Activated CD4-positive, alpha-beta T cell treated with anti-CD3 and anti-CD28 coated beads, Interleukin-2, Interleukin-6, amounts not matched to agents 100 ng/mL and 50 ng/mL, durations not matched to agents 16 hours and 8 hours (primary cell): ENCODE results near the gene MARK3.

Experiments
- DNase-seq: peaks from one replicate; pipeline ENCODE4 v3.0.0-alpha.2; 2020

MARK3 gene

GRCh38 chr14:103552011-103552845, 167.0 kb downstream of the MARK3 start:
- no peak for DNase-seq

GRCh38 chr14:103552846-103553210, 167.6 kb downstream of the MARK3 start:
- no peak for DNase-seq
